ENCODE data around the gene PRCD. TPM values are rescaled to one million over a fixed set of nuclear protein-coding genes. Genes with fewer than 3 reads are reported as not detected.

Gene PRCD
- total RNA-seq, 1 experiment from 2014 or later, result 2.5 TPM

DNA sequence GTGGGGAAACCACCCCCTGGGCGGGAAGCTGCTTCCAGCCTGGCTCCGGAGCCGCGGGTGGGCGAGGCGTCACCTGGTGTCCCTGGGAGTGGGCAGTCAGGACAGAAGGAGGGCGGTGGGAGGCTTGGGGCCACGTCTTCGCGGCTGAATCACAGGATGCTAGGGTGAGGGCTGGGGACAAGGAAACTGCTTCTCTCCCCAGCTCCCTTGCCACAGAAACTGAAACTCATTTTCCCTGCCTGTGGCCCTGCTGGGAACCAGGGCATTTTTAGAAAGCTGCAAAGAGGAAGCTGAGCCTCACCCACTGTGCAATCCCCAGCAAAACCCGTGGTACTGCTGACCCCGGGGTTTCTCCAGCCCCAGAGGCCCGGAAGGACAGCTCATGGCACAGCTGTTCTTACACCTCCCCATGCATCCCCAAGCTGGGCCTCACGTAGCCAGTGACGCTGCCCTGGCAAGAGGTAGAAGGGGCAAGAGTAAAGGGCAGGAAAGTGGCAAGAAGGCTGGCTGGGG, 46.8 kb upstream of the PRCD start:
- no peak for TF ChIP-seq EZH2 (IDR thresholded peaks at IDR 0.05; ENCODE audit: low read length, unreplicated experiment)
- TF ChIP-seq CTCF (conservative IDR thresholded peaks at IDR 0.05; ENCODE audit: low read depth, low read length), result no peak
- no peak for TF ChIP-seq EZH2phosphoT487 (IDR thresholded peaks at IDR 0.05; ENCODE audit: borderline replicate concordance, low read length)
- Histone ChIP-seq H3K4me1 (ENCODE audit: insufficient read depth, low read length) (peaks cover 18% of the 10 kb centered on the region), H3K9me2 (replicated peaks; ENCODE audit: low read length) (no peaks in the 10 kb centered on the region), H3K79me2 (ENCODE audit: low read length) (peaks cover 21% of the 10 kb centered on the region), H3K27ac (ENCODE audit: low read length) (peak overlapping the region; percentile 32), H2AFZ (ENCODE audit: low read length) (no peak overlapping the region), H3K27me3 (ENCODE audit: low read length) (no peaks in the 10 kb centered on the region), H3K9me3 (ENCODE audit: low read length) (no peaks in the 10 kb centered on the region), H3K4me3 (ENCODE audit: low read length) (no peak overlapping the region), H3K4me2 (ENCODE audit: low read length) (peak overlapping the region; percentile 8; the same call in 1 of the 2 replicates), H4K20me1 (ENCODE audit: low read length) (peaks cover 7% of the 10 kb centered on the region; the same call in 1 of the 2 replicates), H3F3A (ENCODE audit: low read length, unreplicated experiment) (no peaks in the 10 kb centered on the region), H3K9ac (ENCODE audit: low read length) (no peak overlapping the region), H3K36me3 (ENCODE audit: low read depth, low read length) (no peaks in the 10 kb centered on the region)
- no TSS peak for BruUV-seq (replicated peaks)
- ATAC-seq (peak; percentile 34), DNase-seq (peak; percentile 33)
- ChIA-PET POLR2A (ENCODE audit: unreplicated experiment) (no interaction called here), CTCF (no interaction called here)
- intact Hi-C loops (cut with micrococcal nuclease), result no loop called here

- H3K4me3 ChIP-seq (ENCODE audit: low read length), result no peak overlapping the region
- no peaks in the 10 kb centered on the region for H3F3A ChIP-seq (ENCODE audit: low read length, unreplicated experiment)
- intact Hi-C loops (cut with micrococcal nuclease), result no loop called here
- TF ChIP-seq EZH2phosphoT487 (IDR thresholded peaks at IDR 0.05; ENCODE audit: borderline replicate concordance, low read length), result no peak
- TF ChIP-seq EZH2 (IDR thresholded peaks at IDR 0.05; ENCODE audit: low read length, unreplicated experiment), result no peak
- no peak for TF ChIP-seq CTCF (conservative IDR thresholded peaks at IDR 0.05; ENCODE audit: low read depth, low read length)
- H4K20me1 ChIP-seq (ENCODE audit: low read length), result peaks cover 7% of the 10 kb centered on the region; the same call in 1 of the 2 replicates
- ChIA-PET POLR2A (ENCODE audit: unreplicated experiment) (no interaction called here), CTCF (no interaction called here)
- H3K9me2 ChIP-seq (replicated peaks; ENCODE audit: low read length), result no peaks in the 10 kb centered on the region
- no peaks in the 10 kb centered on the region for H3K9me3 ChIP-seq (ENCODE audit: low read length)
- H2AFZ ChIP-seq (ENCODE audit: low read length), result no peak overlapping the region
- no peaks in the 10 kb centered on the region for H3K27me3 ChIP-seq (ENCODE audit: low read length)
- H3K79me2 ChIP-seq (ENCODE audit: low read length), result peaks cover 26% of the 10 kb centered on the region
- H3K4me2 ChIP-seq (ENCODE audit: low read length), result peak overlapping the region; percentile 8; the same call in 1 of the 2 replicates
- no peak for DNase-seq
- no TSS peak for BruUV-seq (replicated peaks)
- no peak for ATAC-seq
- H3K27ac ChIP-seq (ENCODE audit: low read length), result peak overlapping the region; percentile 32; the same call in 1 of the 2 replicates
- H3K36me3 ChIP-seq (ENCODE audit: low read depth, low read length), result no peaks in the 10 kb centered on the region
- peaks cover 24% of the 10 kb centered on the region for H3K4me1 ChIP-seq (ENCODE audit: insufficient read depth, low read length)
- no peak overlapping the region for H3K9ac ChIP-seq (ENCODE audit: low read length)
These were observed 46.2 kb upstream of the PRCD start for GRCh38 chr17:76493505-76494167.

All from PC-3 (cell line).